Activated CD4-positive, alpha-beta T cell treated with anti-CD3 and anti-CD28 coated beads, Interleukin-2, amount 50 U/mL, for 16 hours (primary cell): ENCODE results near the gene SLC22A31.
"Not testable (repeated sequence)": the region's sequence is repeated elsewhere in the genome, so short reads cannot be mapped to it uniquely, and the experiment has no call there.

Source experiments
- DNase-seq: peaks from one replicate; pipeline ENCODE4 v3.0.0-alpha.2; 2020

The SLC22A31 gene

DNA sequence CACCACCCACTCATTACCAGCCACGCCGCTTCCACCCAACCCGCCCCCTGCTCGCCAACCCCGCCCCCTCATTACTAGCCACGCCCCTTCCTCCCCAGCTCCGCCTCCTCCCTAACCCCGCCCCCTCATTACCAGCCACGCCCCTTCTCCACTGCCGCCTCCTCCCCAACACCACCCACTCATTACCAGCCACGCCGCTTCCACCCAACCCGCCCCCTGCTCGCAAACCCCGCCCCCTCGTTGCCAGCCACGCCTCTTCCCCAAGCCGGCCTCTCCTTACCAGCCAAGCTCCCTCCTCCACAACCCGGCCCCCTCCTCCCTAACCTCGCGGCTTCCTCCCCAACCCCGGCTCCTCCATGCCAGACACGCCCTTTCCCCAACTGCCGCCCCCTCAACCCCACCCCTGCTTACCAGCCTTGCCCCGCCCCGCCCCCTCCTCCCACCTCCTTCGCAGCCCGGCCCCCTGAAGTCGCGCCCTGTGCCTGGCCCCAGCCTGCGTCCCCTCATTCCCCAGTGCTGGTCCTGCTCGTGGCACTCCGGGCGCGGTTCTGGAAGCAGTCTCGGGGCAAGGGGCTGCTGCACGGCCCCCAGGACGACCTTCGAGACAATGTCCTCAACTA is 7.3 kb downstream of the SLC22A31 start:
- peak; percentile 74 for DNase-seq

DNA sequence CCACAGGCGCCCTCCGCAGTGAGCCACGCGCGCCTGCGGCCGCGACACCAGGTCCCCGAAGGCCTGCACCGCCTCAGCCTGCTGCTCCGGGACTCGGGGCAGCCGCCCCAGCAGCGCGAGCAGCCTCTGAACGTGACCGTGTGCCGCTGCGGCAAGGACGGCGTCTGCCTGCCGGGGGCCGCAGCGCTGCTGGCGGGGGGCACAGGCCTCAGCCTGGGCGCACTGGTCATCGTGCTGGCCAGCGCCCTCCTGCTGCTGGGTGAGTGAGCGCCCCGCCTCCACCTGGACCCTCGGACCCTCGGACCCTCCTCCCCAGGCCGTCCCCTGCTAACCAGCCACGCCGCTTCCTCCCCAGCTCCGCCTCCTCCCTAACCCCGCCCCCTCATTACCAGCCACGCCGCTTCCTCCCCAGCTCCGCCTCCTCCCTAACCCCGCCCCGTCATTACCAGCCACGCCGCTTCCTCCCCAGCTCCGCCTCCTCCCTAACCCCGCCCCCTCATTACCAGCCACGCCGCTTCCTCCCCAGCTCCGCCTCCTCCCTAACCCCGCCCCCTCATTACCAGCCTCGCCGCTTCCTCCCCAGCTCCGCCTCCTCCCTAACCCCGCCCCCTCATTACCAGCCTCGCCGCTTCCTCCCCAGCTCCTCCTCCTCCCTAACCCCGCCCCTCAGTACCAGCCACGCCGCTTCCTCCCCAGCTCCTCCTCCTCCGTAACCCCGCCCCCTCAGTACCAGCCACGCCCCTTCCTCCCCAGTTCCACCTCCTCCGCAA is 8.0 kb downstream of the SLC22A31 start:
- DNase-seq, result peak; percentile 89

DNA sequence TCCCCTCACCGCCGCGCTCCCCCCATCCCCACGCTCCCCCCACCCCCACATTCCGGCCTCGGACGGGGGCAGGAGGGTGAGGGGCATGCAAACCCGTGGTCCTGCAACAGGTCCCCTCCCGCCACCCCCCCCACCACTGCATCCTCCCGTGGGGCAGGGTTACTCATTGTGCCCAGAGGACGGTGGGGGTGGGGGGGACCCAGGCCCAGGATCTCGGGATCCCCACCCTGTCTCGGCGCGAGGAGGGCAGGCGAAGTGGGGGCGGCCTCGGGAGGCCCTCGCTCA is 8.5 kb downstream of the SLC22A31 start:
- DNase-seq, result no peak

DNA sequence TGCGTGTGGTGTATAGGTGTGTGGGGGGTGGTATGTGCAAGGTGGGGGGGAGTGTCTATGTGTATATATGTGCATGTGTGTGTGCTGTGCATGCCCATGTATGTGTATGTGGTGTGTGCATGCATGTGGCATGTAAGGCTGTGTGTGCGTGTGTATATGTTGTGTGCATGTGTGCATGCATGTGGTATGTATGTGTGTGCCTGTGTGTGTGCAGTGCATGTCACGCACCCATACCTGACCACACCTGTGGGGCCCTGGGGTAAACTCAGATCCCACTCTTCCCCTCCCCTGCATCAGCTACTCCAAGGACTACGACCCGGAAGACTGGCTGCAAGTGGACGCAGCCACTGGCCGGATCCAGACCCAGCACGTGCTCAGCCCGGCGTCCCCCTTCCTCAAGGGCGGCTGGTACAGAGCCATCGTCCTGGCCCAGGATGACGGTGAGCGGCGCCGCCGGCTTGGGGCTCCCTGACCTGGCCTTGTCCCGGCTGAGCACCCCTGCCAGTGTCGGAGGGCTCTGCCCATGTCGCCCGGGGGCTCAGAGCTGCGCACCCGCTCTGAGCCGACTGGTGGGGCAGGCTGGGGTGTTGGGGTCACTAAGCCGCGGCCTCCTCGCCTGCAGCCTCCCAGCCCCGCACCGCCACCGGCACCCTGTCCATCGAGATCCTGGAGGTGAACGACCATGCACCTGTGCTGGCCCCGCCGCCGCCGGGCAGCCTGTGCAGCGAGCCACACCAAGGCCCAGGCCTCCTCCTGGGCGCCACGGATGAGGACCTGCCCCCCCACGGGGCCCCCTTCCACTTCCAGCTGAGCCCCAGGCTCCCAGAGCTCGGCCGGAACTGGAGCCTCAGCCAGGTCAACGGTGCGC is 9.1 kb downstream of the SLC22A31 start:
- DNase-seq, result no peak

DNA sequence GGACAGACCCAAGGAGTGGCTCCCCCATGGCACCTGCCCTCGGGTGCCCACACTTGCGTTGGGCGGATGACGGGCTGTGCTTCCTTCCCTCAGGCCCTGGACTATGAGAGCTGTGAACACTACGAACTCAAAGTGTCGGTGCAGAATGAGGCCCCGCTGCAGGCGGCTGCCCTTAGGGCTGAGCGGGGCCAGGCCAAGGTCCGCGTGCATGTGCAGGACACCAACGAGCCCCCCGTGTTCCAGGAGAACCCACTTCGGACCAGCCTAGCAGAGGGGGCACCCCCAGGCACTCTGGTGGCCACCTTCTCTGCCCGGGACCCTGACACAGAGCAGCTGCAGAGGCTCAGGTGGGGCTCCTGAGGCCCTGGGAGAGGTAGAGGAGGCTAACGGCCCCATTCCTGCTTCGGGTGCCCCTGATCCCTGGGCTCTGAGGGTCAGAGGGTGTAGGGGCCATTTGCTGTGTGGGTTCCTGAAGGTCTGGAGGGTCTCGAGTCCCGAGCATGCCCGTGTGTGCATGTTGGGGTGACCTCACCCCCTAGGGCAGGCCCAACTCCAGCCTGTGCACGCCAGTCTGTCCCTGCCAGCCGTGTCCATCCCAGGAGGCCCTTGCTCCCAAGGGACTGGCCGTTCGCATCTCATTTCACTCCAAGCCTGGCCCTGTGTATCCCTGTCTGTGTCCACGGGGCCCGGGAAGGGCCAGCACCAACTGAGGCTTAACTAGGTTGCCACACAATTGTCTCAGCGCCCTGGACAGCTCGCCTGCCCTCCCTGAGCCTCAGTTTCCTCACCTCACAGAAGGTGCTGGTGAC is 10.0 kb downstream of the SLC22A31 start:
- DNase-seq, result no peak

DNA sequence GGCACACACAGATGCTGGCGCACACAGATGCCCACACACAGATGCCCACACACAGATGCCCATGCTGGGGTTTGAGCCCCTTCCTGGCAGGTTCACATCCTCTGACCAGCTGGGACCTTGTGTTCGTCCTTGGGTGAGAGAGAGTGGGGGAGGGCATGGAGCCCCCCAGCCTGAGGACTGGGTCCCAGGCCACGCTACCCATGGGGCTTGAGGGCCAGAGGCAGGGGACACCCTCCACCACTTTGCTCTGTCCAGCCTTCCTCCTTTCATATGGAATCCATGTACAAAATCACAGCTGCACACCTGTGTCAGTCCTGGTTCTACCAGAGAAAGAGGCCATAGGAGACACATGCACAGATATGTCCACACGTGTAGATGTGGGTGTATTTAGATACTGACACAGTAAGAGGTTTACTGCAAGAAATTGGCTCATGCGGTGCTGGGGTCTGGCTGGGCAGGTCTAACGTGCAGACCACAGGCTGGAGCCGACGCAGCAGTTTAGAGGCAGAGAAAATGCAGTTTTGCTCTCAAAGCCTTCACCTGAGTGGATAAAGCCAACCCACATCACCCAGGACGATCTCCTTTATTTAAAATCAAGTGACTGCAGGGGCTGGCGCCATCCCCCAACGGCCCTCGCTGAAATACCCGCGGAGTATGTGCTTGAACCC is 10.8 kb downstream of the SLC22A31 start:
- no peak for DNase-seq

DNA sequence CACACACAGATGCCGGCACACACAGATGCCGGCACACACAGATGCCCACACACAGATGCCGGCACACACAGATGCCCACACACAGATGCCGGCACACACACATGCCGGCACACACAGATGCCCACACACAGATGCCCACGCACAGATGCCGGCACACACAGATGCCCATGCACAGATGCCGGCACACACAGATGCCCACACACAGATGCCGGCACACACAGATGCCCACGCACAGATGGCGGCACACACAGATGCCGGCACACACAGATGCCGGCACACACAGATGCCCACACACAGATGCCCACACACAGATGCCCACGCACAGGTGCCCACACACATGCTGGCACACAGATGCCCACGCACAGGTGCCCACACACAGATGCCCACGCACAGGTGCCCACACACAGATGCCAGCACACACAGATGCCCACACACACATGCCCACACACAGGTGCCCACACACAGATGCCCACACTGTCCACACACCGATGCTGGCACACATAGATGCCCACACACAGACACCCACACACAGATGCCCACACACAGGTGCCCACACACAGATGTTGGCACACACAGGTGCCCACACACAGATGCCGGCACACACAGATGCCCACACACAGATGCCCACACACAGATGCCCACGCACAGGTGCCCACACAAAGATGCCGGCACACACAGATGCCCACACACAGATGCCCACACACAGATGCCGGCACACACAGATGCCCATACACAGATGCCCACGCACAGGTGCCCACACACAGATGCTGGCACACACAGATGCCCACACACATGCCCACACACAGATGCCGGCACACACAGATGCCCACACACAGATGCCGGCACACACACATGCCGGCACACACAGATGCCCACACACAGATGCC is 11.6 kb downstream of the SLC22A31 start:
- DNase-seq, result not testable (repeated sequence)

DNA sequence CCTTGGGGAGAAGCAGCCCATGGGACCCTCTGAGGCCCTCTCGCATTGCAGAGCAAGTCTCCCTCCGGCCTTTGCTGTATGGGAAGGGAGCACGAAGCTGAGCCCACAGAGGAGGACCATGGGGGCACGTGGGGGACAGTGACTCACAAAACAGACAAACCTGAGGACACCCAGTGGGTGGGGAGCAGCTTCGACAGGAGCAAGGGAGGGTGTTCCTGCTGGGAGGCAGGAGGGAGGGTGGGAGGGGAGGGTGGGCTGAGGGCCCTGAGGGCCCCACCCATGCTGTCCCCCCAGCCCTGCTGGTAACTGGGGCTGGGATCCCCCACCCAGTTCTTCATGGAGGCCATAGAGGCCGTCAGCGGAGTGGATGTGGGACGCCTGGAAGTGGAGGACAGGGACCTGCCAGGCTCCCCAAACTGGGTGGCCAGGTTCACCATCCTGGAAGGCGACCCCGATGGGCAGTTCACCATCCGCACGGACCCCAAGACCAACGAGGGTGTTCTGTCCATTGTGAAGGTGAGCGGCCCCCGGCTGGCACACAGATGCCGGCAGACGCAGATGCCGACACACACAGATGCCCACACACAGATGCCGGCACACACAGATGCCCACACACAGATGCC is 12.5 kb downstream of the SLC22A31 start:
- no peak for DNase-seq

DNA sequence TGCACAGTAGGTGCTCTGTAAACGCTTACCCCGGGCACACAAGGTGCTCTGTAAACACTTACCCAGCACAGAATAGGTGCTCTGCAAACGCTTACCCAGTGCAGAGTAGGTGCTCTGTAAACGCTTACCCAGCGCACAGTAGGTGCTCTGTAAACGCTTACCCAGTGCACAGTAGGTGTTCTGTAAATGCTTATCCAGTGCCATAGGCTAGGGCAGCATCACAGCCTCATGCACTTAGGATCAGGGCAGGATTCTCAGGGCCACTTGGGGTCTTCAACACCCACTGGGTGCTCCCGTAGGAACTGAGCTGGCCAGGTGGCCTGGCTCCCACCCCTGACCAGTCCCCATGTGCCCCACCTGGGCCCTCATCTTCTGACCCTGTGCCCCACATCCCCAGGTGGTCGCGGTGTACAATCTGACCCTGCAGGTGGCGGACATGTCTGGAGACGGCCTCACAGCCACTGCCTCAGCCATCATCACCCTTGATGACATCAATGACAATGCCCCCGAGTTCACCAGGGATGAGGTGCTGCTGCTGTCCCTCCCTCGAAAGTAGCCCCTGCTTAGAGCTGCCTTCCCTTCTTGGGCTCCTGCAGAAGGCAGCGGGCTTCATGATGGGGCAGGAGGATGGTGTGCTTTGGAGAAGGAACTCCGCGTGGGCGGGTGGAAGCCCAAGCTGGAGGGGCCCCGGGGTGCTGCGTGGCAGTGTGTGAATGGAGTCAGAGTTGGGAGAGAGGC is 13.1 kb downstream of the SLC22A31 start:
- peak; percentile 16 for DNase-seq

DNA sequence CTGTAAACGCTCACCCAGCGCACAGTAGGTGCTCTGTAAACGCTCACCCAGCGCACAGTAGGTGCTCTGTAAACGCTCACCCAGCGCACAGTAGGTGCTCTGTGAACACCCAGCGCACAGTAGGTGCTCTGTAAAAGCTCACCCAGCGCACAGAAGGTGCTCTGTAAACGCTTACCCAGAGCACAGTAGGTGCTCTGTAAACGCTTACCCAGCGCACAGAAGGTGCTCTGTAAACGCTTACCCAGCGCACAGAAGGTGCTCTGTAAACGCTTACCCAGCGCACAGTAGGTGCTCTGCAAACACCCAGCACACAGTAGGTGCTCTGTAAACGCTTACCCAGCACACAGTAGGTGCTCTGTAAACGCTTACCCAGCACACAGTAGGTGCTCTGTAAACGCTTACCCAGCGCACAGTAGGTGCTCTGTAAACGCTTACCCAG is 13.7 kb downstream of the SLC22A31 start:
- DNase-seq, result not testable (repeated sequence)

DNA sequence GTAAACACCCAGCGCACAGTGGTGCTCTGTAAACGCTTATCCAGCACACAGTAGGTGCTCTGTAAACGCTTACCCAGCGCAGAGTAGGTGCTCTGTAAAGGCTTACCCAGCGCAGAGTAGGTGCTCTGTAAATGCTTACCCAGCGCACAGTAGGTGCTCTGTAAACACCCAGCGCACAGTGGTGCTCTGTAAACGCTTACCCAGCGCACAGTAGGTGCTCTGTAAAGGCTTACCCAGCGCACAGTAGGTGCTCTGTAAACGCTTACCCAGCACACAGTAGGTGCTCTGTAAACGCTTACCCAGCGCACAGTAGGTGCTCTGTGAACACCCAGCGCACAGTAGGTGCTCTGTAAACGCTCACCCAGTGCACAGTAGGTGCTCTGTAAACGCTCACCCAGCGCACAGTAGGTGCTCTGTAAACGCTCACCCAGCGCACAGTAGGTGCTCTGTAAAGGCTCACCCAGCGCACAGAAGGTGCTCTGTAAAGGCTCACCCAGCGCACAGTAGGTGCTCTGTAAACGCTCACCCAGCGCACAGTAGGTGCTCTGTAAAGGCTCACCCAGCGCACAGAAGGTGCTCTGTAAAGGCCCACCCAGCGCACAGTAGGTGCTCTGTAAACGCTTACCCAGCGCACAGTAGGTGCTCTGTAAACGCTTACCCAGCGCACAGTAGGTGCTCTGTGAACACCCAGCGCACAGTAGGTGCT is 14.3 kb downstream of the SLC22A31 start:
- DNase-seq, result not testable (repeated sequence)

DNA sequence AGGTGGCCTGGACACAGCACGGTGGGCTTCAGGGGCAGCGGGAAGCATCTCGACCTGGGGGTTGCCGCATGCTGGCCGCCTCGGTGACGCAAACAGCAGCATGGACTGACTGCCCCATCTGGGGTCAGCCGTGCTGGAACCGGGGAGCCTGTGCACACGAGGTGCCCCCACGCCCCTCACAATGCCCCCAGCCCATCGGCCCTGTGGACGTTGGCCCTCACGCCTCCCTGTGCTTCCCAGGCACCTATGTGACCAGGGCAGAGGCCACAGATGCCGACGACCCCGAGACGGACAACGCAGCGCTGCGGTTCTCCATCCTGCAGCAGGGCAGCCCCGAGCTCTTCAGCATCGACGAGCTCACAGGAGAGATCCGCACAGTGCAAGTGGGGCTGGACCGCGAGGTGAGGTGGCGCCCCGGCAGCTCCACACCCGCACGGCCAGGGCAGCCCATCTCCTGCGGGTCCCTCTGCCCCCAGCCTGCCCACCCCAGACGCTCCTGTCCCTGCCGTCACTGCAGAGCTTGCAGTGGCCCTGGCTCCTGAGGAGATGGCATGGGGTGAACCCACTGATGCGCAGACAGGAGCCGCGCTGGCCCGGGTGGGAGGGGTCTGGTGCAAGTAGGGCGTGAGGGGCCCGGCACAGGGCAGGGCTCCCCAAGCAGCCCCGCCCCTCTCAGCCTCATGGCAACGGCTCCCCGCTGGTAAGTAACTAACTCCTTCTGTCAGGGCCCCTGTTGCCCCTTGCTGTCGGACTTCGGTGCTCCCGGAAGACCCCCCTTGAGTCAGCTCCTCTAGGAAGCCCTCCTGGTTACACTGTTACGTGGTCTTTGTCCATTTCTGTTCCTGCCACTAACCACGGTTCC is 15.2 kb downstream of the SLC22A31 start:
- no peak for DNase-seq

DNA sequence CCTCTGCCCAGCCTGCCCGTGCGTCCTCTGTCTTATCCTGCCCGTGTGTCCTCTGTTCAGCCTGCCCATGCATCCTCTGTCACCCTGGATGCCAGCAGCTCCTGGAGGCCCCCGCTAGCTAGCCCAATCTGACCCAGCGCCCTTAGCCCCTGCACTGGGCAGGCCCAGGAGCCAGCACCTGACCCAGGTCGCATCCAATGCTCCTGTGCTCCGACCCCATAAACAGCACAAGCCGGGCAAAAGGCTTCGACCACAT is 15.7 kb downstream of the SLC22A31 start:
- DNase-seq, result no peak

DNA sequence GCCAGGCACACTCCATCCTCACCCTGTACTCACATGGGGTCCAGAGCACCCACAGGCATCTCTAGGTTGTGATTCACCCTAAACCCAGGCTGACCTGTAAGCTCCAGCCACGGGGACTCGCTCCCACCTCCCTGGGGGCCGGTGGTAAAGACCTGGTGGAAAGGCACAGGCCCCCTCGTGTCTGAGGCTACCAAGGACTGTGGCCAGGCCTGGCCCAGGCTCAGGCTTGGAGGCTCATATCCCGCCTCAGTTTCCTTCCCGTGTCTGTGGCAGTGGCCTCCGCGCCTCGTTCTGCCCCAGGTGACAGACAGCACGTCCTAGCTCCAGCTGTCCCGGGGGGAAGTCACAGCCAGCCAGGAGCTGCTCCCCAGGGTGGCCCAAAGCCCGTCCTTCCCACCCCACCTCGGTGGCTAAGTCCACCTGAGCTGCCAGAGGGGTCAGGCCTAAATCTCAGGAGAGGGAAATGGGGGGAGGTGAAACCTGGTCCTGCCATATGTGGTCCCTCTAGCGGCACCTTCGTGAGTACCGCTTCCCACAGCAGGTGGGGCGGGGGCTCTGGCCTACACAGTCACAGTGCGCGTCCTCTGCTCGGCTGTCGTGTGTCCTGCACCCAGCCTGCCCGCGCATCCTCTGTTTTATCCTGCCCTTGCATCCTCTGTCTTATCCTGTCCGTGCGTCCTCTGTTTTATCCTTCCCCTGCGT is 16.2 kb downstream of the SLC22A31 start:
- no peak for DNase-seq

DNA sequence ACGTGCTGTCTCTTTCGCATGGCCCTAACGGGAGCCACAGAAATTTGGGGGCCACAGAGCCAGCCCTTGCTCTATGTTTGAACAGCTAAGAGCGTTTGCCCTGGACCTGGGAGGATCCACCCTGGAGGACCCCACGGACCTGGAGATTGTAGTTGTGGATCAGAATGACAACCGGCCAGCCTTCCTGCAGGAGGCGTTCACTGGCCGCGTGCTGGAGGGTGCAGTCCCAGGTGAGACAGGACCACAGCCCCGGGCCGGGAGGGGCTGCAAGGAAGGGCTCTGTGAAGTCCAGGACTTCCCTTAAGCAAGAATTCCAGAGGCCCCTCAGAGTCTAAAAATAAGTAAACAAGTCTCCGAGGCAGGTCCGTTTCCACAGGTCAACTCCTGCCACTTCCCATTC is 16.9 kb downstream of the SLC22A31 start:
- DNase-seq, result no peak

DNA sequence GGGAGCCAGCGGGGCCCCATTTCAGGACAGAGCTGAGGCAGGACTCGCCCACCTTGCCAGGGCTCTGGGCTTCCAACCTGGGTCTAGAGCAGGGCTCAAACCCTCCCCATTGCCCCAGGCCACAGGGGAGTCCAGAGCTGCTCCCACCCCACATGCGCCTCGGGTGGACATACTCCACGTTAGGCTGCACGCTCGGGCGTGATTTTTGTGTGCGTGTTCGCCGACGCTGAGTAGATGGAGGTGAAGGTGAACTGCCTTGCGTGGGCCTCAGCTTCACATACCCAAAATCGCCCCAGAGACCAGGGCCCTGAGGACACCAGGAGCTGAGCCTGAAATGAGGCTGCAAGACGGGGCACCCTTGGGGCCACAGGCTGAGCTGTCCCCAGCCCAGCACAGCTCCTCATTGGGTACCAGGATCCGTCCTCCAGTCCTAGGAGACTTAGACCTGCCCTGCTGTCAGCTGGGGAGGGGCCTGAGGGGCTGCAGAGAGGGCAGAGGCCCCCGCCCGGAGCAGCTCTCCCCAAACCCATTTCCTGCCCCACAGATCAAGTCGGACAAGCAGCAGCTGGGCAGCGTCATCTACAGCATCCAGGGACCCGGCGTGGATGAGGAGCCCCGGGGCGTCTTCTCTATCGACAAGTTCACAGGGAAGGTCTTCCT is 20.6 kb downstream of the SLC22A31 start:
- no peak for DNase-seq

DNA sequence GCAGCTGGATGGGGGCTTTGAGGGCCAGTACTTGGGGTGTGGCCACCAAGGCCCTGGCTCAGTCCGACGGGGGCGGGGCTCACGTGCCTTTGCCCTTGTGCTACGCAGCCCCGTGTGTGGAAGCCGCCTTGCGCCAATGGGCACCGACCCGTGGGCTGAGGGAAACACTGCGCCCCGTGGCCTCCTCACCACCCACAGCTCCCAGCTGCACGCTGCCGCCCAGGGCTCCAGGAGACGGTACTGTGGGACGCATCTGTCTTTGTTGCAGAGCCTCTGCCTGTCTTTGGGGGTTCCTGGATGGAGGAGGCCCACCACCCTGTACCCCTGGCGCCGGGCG is 21.2 kb downstream of the SLC22A31 start:
- DNase-seq, result no peak
